HEK293 (cell line): ENCODE measurements around the gene CDKAL1.

Experiments
- GLIS2 ChIP-seq: fragments of 450-650 bp; formaldehyde crosslinking; IDR thresholded peaks from 2 replicates; pipeline ENCODE4 v1.5.1; 2016; ENCODE audit warnings: missing biosample characterization, missing genetic modification characterization
- OVOL3 ChIP-seq: fragments of 450-650 bp; formaldehyde crosslinking; IDR thresholded peaks from 2 replicates; pipeline ENCODE4 v1.5.1; 2016; ENCODE audit warnings: missing biosample characterization, missing genetic modification characterization
- PATZ1 ChIP-seq: fragments of 450-650 bp; formaldehyde crosslinking; IDR thresholded peaks from 2 replicates; pipeline ENCODE4 v1.5.1; 2016; ENCODE audit warnings: missing biosample characterization, missing genetic modification characterization
- PRDM1 ChIP-seq: fragments of 450-650 bp; formaldehyde crosslinking; IDR thresholded peaks from 2 replicates; pipeline ENCODE4; 2016; ENCODE audit warnings: missing biosample characterization, missing genetic modification characterization
- SP2 ChIP-seq: fragments of 450-650 bp; formaldehyde crosslinking; IDR thresholded peaks from 2 replicates; pipeline ENCODE4 v1.5.1; 2016; ENCODE audit warnings: missing biosample characterization, missing genetic modification characterization
- TSHZ1 ChIP-seq: fragments of 450-650 bp; formaldehyde crosslinking; IDR thresholded peaks from 2 replicates; pipeline ENCODE4 v1.5.1; 2016; ENCODE audit warnings: missing biosample characterization, missing genetic modification characterization, borderline replicate concordance
- ZFP3 ChIP-seq: fragments of 450-650 bp; formaldehyde crosslinking; IDR thresholded peaks from 2 replicates; pipeline ENCODE4 v1.5.1; 2016; ENCODE audit warnings: low read depth, missing biosample characterization, missing genetic modification characterization
- ZFP37 ChIP-seq: fragments of 450-650 bp; formaldehyde crosslinking; IDR thresholded peaks from 2 replicates; pipeline ENCODE4 v1.5.1; 2016; ENCODE audit warnings: missing biosample characterization, missing genetic modification characterization
- ZNF140 ChIP-seq: fragments of 450-650 bp; formaldehyde crosslinking; IDR thresholded peaks from 2 replicates; pipeline ENCODE4 v1.5.1; 2016; ENCODE audit warnings: missing biosample characterization, missing genetic modification characterization
- ZNF274 ChIP-seq, 2 experiments: fragments of 200-500 bp in 1 of 2; fragments of 450-650 bp in 1 of 2; sonication (Bioruptor generic) in 1 of 2; formaldehyde crosslinking in 1 of 2; IDR thresholded peaks; 2 replicates each; pipeline versions ENCODE4 v1.5.1 to v1.6.1; 2014 to 2016; ENCODE audit warnings: borderline replicate concordance in 1 of 2, inconsistent platforms in 1 of 2, low read length in 1 of 2, missing biosample characterization in 1 of 2, missing genetic modification characterization in 1 of 2
- ZNF302 ChIP-seq: fragments of 450-650 bp; formaldehyde crosslinking; IDR thresholded peaks from 2 replicates; pipeline ENCODE4 v1.5.1; 2016; ENCODE audit warnings: missing biosample characterization, missing genetic modification characterization, low read depth
- ZNF354C ChIP-seq: fragments of 450-650 bp; formaldehyde crosslinking; IDR thresholded peaks from 2 replicates; pipeline ENCODE4 v1.5.1; 2016; ENCODE audit warnings: missing biosample characterization, missing genetic modification characterization, low read depth, borderline replicate concordance
- ZNF37A ChIP-seq: fragments of 450-650 bp; IDR thresholded peaks from 2 replicates; pipeline ENCODE4 v1.5.1; 2018; ENCODE audit warnings: missing biosample characterization, missing genetic modification characterization
- ZNF398 ChIP-seq: fragments of 450-650 bp; formaldehyde crosslinking; IDR thresholded peaks from 2 replicates; pipeline ENCODE4 v1.5.1; 2017; ENCODE audit warnings: missing biosample characterization, missing genetic modification characterization
- ZNF404 ChIP-seq: fragments of 450-650 bp; formaldehyde crosslinking; IDR thresholded peaks from 2 replicates; pipeline ENCODE4 v1.5.1; 2017; ENCODE audit warnings: missing biosample characterization, missing genetic modification characterization
- ZNF513 ChIP-seq: fragments of 450-650 bp; IDR thresholded peaks from 2 replicates; pipeline ENCODE4 v1.5.1; 2018; ENCODE audit warnings: missing biosample characterization, missing genetic modification characterization
- ZNF571 ChIP-seq: fragments of 450-650 bp; formaldehyde crosslinking; IDR thresholded peaks from 2 replicates; pipeline ENCODE4 v1.5.0; 2017; ENCODE audit warnings: missing biosample characterization, missing genetic modification characterization
- ZNF645 ChIP-seq: fragments of 450-650 bp; formaldehyde crosslinking; IDR thresholded peaks from 2 replicates; pipeline ENCODE4; 2016; ENCODE audit warnings: missing biosample characterization, missing genetic modification characterization
- ZNF776 ChIP-seq: fragments of 450-650 bp; formaldehyde crosslinking; IDR thresholded peaks from 2 replicates; pipeline ENCODE4 v1.5.0; 2017; ENCODE audit warnings: missing biosample characterization, missing genetic modification characterization, borderline replicate concordance
- ZNF792 ChIP-seq: fragments of 450-650 bp; formaldehyde crosslinking; IDR thresholded peaks from 2 replicates; pipeline ENCODE4 v1.5.1; 2016; ENCODE audit warnings: missing biosample characterization, missing genetic modification characterization
- ZSCAN30 ChIP-seq: fragments of 450-650 bp; IDR thresholded peaks from 2 replicates; pipeline ENCODE4 v1.5.1; 2018; ENCODE audit warnings: missing biosample characterization, mild to moderate bottlenecking, missing genetic modification characterization, moderate library complexity
- TF ChIP-seq, protein P1 (sequence below): fragments of 450-650 bp; formaldehyde crosslinking; conservative IDR thresholded peaks from 2 replicates; pipeline ENCODE4 v1.5.1; 2016; ENCODE audit warnings: low read depth, missing biosample characterization, missing genetic modification characterization
- TF ChIP-seq, protein P2 (sequence below): fragments of 450-650 bp; formaldehyde crosslinking; IDR thresholded peaks from 2 replicates; pipeline ENCODE4 v1.5.1; 2016; ENCODE audit warnings: missing biosample characterization, missing genetic modification characterization

Gene CDKAL1

GRCh38 chr6:20706238-20706938 lies 172.1 kb downstream of the CDKAL1 start (continued):
- TF ChIP-seq ZNF571 (tag by site-specific recombination) (no peak), ZNF398 (0 out of 2 replicates have a peak, but pooled peaks have one; percentile 11), PRDM1 (peak; percentile 66), GLIS2 (no peak), ZNF274 (IDR thresholded peaks at IDR 0.05; ENCODE audit: low read length) (no peak), ZNF274 (tag by site-specific recombination; IDR thresholded peaks at IDR 0.05; ENCODE audit: borderline replicate concordance) (no peak), ZNF513 (tag by site-specific recombination) (no peak), SP2 (tag by site-specific recombination) (no peak), ZFP37 (tag by site-specific recombination) (no peak), ZNF37A (no peak), ZNF776 (no peak), PATZ1 (peak; percentile 34; the same call in 1 of the 2 replicates), TSHZ1 (peak; percentile 83), ZNF302 (tag by site-specific recombination) (no peak), ZNF645 (tag by site-specific recombination) (no peak), ZFP3 (tag by site-specific recombination) (no peak), ZNF404 (tag by site-specific recombination) (no peak), OVOL3 (tag by site-specific recombination) (peak; percentile 20; the same call in 1 of the 2 replicates), ZNF792 (tag by site-specific recombination) (no peak), ZSCAN30 (0 out of 2 replicates have a peak, but pooled peaks have one; percentile 34), ZNF140 (tag by site-specific recombination) (no peak), ZNF354C (tag by site-specific recombination) (no peak)
- TF ChIP-seq, protein P1, sequence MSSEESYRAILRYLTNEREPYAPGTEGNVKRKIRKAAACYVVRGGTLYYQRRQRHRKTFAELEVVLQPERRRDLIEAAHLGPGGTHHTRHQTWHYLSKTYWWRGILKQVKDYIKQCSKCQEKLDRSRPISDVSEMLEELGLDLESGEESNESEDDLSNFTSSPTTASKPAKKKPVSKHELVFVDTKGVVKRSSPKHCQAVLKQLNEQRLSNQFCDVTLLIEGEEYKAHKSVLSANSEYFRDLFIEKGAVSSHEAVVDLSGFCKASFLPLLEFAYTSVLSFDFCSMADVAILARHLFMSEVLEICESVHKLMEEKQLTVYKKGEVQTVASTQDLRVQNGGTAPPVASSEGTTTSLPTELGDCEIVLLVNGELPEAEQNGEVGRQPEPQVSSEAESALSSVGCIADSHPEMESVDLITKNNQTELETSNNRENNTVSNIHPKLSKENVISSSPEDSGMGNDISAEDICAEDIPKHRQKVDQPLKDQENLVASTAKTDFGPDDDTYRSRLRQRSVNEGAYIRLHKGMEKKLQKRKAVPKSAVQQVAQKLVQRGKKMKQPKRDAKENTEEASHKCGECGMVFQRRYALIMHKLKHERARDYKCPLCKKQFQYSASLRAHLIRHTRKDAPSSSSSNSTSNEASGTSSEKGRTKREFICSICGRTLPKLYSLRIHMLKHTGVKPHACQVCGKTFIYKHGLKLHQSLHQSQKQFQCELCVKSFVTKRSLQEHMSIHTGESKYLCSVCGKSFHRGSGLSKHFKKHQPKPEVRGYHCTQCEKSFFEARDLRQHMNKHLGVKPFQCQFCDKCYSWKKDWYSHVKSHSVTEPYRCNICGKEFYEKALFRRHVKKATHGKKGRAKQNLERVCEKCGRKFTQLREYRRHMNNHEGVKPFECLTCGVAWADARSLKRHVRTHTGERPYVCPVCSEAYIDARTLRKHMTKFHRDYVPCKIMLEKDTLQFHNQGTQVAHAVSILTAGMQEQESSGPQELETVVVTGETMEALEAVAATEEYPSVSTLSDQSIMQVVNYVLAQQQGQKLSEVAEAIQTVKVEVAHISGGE (tag by site-specific recombination), result no peak
- TF ChIP-seq, protein P2, sequence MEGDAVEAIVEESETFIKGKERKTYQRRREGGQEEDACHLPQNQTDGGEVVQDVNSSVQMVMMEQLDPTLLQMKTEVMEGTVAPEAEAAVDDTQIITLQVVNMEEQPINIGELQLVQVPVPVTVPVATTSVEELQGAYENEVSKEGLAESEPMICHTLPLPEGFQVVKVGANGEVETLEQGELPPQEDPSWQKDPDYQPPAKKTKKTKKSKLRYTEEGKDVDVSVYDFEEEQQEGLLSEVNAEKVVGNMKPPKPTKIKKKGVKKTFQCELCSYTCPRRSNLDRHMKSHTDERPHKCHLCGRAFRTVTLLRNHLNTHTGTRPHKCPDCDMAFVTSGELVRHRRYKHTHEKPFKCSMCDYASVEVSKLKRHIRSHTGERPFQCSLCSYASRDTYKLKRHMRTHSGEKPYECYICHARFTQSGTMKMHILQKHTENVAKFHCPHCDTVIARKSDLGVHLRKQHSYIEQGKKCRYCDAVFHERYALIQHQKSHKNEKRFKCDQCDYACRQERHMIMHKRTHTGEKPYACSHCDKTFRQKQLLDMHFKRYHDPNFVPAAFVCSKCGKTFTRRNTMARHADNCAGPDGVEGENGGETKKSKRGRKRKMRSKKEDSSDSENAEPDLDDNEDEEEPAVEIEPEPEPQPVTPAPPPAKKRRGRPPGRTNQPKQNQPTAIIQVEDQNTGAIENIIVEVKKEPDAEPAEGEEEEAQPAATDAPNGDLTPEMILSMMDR (tag by site-specific recombination), result no peak
